Measurements from ENCODE around the gene CAP1. TPM values are rescaled to one million over a fixed set of nuclear protein-coding genes. Genes with fewer than 3 reads are reported as not detected.
A peak's percentile ranks its signal among the peaks of the same experiment; 100 is the strongest.

CAP1 gene, protein sequence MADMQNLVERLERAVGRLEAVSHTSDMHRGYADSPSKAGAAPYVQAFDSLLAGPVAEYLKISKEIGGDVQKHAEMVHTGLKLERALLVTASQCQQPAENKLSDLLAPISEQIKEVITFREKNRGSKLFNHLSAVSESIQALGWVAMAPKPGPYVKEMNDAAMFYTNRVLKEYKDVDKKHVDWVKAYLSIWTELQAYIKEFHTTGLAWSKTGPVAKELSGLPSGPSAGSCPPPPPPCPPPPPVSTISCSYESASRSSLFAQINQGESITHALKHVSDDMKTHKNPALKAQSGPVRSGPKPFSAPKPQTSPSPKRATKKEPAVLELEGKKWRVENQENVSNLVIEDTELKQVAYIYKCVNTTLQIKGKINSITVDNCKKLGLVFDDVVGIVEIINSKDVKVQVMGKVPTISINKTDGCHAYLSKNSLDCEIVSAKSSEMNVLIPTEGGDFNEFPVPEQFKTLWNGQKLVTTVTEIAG
- total RNA-seq (2014; rRNA removed; shearing (Covaris generic)) (496 and 560 TPM in 2 replicates), polyA plus RNA-seq (2016; fragmentation: Nextera tagmentation; extraction: Ambion mirVana) (576 and 593 TPM in 2 replicates)

DNA sequence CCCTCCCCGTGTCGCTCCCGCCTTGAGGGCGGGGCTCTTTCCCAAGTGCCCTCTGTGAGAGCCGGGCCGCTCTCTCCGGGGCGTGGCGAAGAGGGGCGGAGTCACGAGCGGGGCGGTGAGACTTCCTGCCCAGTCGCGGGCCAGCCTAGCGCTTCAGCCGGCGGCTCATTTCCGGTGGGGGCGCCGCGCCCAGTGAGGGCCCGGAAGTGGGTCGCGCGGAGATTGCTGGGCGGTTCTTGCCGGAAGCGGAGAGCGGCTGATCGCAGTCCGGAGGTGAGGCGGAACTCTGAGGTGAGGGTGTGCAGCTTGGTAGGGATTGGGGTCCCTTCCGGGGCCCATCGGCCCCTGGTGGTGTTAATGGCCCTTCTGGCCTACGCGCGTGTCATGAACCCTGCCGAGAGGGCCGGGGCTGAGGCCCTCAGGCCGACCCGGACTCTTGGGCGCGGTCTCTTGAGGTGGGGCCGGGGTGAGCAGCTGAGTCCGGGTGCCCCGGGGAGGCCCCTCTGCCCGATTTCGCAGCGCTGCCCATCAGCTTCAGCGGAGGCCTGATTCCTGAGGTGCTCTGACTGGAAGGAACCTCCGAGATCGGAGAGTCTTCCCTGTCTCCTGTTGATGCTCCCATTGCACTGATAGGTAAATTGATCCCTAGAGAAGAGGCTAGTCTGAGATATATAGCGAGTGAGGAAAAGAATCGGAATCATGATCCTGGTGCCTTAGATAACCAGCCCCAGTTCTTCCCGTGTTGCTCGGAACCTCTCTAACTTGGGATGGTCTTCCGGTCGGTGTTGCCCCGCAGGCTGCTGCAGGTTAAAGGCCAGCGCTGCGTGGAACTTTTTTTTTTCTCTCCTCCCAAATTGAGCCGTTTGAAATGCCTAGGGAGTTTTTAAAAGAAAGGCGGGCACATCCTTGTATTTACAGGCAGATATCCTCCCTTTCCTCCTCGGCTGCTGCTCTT lies at the start of gene CAP1:
TSS of gene CAP1 (plus strand) at position 219 of the 955 bp plus-strand sequence. CDS start 18,618 bp downstream, outside the sequence.
- DNase-seq = peak; percentile 99
- Histone ChIP-seq H3K4me1 (ENCODE audit: insufficient read depth) (peaks cover 61% of the 10 kb centered on the region), H3K9me3 (ENCODE audit: low read depth) (no peaks in the 10 kb centered on the region), H3K79me2 (ENCODE audit: insufficient read depth) (peaks cover 53% of the 10 kb centered on the region), H3K27me3 (replicated peaks; ENCODE audit: insufficient read depth) (no peaks in the 10 kb centered on the region), H3K27ac (peak within 1 kb of the TSS; percentile 95), H3K4me3 (peak within 1 kb of the TSS; percentile 99), H3K4me2 (ENCODE audit: unreplicated experiment) (peak within 1 kb of the TSS; percentile 100), H3K9me2 (ENCODE audit: insufficient read depth) (no peaks in the 10 kb centered on the region), H3F3A (ENCODE audit: insufficient read depth) (peaks cover 51% of the 10 kb centered on the region), H3K9ac (peak within 1 kb of the TSS; percentile 94), H3K36me3 (ENCODE audit: low read depth) (no peaks in the 10 kb centered on the region), H2AFZ (peak within 1 kb of the TSS; percentile 86), H4K20me1 (ENCODE audit: insufficient read depth) (peaks cover 14% of the 10 kb centered on the region; the same call in 1 of the 2 replicates)
- WGBS, 2 experiments (ENCODE audit: low coverage in 1 of 2, low lambda C conversion rate in 2 of 2, missing lambda C conversion rate in 2 of 2) = 0 to 1% methylated on average over 57 to 65 of the region's 65 CpGs
- TF ChIP-seq EZH2phosphoT487 (IDR thresholded peaks at IDR 0.05; ENCODE audit: insufficient read depth, low read depth) = no peak
- no peak for TF ChIP-seq EZH2 (IDR thresholded peaks at IDR 0.05; ENCODE audit: insufficient read depth, poor library complexity, severe bottlenecking)
- in situ Hi-C loops (cut with MboI) = no loop called here

DNA sequence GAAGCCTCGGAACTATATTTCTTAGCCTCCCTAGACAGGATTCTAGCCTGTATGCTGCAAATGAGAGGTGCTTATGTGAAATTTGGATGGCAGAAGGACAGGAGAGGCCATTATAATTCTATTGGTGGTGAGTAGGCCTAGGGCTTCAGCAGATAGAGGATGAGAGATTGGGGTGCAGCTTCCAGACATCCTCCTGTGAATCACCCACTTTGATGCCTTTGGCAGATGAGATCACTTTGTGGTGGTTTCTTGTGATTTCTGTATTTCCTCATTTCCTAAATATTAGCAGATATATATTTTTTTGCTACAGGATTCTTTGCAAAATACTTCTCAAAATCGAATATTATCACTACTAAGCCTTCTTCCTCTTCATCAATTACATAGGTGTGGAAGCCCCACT lies 48.3 kb upstream of the CAP1 start:
- Histone ChIP-seq H4K20me1 (ENCODE audit: insufficient read depth) (no peaks in the 10 kb centered on the region), H3K27me3 (replicated peaks; ENCODE audit: insufficient read depth) (no peaks in the 10 kb centered on the region), H3K4me1 (ENCODE audit: insufficient read depth) (peaks cover 8% of the 10 kb centered on the region; the same call in 1 of the 2 replicates), H3K9me3 (ENCODE audit: low read depth) (no peaks in the 10 kb centered on the region), H3K36me3 (ENCODE audit: low read depth) (no peaks in the 10 kb centered on the region), H3K4me2 (ENCODE audit: unreplicated experiment) (no peak overlapping the region), H3K4me3 (no peak overlapping the region), H3K27ac (no peak overlapping the region), H3K9ac (no peak overlapping the region), H2AFZ (peak overlapping the region; percentile 41; the same call in 1 of the 2 replicates), H3K79me2 (ENCODE audit: insufficient read depth) (no peaks in the 10 kb centered on the region), H3F3A (ENCODE audit: insufficient read depth) (0 out of 2 replicates have a peak, but pooled peaks cover 7% of the 10 kb centered on the region), H3K9me2 (ENCODE audit: insufficient read depth) (no peaks in the 10 kb centered on the region)
- in situ Hi-C loops (cut with MboI) = no loop called here
- DNase-seq = peak; percentile 74
- WGBS, 2 experiments (ENCODE audit: low coverage in 1 of 2, low lambda C conversion rate in 2 of 2, missing lambda C conversion rate in 2 of 2) = 89 to 97% methylated on average over 2 of the region's 2 CpGs
- TF ChIP-seq EZH2 (IDR thresholded peaks at IDR 0.05; ENCODE audit: insufficient read depth, poor library complexity, severe bottlenecking) (no peak), EZH2phosphoT487 (IDR thresholded peaks at IDR 0.05; ENCODE audit: insufficient read depth, low read depth) (no peak)

DNA sequence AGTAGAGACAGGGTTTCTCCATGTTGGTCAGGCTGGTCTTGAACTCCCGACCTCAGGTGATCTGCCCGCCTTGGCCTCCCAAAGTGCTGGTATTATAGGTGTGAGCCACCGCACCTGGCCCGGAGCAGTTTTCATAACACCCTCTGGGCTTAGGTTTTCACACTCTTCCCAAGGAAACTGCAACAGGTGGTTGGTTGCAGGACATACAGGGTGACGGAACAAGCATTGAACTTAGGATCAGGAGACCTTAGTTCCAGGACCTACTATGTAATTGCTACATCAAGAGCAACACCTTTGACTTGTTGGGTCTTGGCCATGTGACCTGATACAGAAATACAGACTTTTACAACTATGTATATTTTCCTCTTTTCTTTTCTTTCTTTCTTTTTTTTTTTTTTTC lies 47.6 kb upstream of the CAP1 start:
- in situ Hi-C loops (cut with MboI) = no loop called here
- no peaks in the 10 kb centered on the region for H4K20me1 ChIP-seq (ENCODE audit: insufficient read depth)
- H3K36me3 ChIP-seq (ENCODE audit: low read depth) = no peaks in the 10 kb centered on the region
- DNase-seq = no peak
- H3F3A ChIP-seq (ENCODE audit: insufficient read depth) = 0 out of 2 replicates have a peak, but pooled peaks cover 7% of the 10 kb centered on the region
- 97 to 98% methylated on average over 5 of the region's 5 CpGs for WGBS, 2 experiments (ENCODE audit: low coverage in 1 of 2, low lambda C conversion rate in 2 of 2, missing lambda C conversion rate in 2 of 2)
- no peaks in the 10 kb centered on the region for H3K79me2 ChIP-seq (ENCODE audit: insufficient read depth)
- no peaks in the 10 kb centered on the region for H3K9me3 ChIP-seq (ENCODE audit: low read depth)
- no peak overlapping the region for H3K9ac ChIP-seq
- no peak overlapping the region for H3K4me3 ChIP-seq
- no peak overlapping the region for H3K27ac ChIP-seq
- no peak overlapping the region for H3K4me2 ChIP-seq (ENCODE audit: unreplicated experiment)
- no peaks in the 10 kb centered on the region for H3K27me3 ChIP-seq (replicated peaks; ENCODE audit: insufficient read depth)
- H3K9me2 ChIP-seq (ENCODE audit: insufficient read depth) = no peaks in the 10 kb centered on the region
- peaks cover 8% of the 10 kb centered on the region; the same call in 1 of the 2 replicates for H3K4me1 ChIP-seq (ENCODE audit: insufficient read depth)
- TF ChIP-seq EZH2 (IDR thresholded peaks at IDR 0.05; ENCODE audit: insufficient read depth, poor library complexity, severe bottlenecking) = no peak
- no peak for TF ChIP-seq EZH2phosphoT487 (IDR thresholded peaks at IDR 0.05; ENCODE audit: insufficient read depth, low read depth)
- no peak overlapping the region for H2AFZ ChIP-seq

DNA sequence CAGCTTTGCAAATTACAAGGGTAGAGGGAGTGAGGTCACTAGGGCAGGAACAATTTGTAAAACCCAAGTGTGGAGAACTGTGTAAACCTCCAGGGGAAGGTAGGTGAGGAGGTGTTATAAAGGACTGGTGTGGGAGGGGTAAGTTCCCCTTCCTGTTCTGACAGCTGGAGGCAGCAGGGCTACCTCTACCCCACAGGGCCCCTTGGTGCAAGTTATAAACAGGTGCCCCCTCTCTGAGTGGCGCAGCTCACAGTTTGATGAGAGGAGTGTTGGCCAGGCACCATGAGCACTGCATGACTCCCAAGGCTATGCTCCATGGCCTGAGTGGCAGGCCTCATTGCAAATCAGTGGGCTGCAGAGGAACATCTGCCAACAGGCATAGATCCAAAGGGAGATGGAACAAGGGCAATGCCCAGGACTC lies 44.5 kb upstream of the CAP1 start:
- Histone ChIP-seq H3K36me3 (ENCODE audit: low read depth) (no peaks in the 10 kb centered on the region), H3K4me2 (ENCODE audit: unreplicated experiment) (no peak overlapping the region), H4K20me1 (ENCODE audit: insufficient read depth) (no peaks in the 10 kb centered on the region), H3K9me3 (ENCODE audit: low read depth) (no peaks in the 10 kb centered on the region), H3K9ac (no peak overlapping the region), H3K4me1 (ENCODE audit: insufficient read depth) (peaks cover 8% of the 10 kb centered on the region; the same call in 1 of the 2 replicates), H3K4me3 (no peak overlapping the region), H3K9me2 (ENCODE audit: insufficient read depth) (no peaks in the 10 kb centered on the region), H3K27me3 (replicated peaks; ENCODE audit: insufficient read depth) (no peaks in the 10 kb centered on the region), H3K79me2 (ENCODE audit: insufficient read depth) (no peaks in the 10 kb centered on the region), H3F3A (ENCODE audit: insufficient read depth) (0 out of 2 replicates have a peak, but pooled peaks cover 7% of the 10 kb centered on the region), H2AFZ (no peak overlapping the region), H3K27ac (no peak overlapping the region)
- DNase-seq = no peak
- TF ChIP-seq EZH2phosphoT487 (IDR thresholded peaks at IDR 0.05; ENCODE audit: insufficient read depth, low read depth) (no peak), EZH2 (IDR thresholded peaks at IDR 0.05; ENCODE audit: insufficient read depth, poor library complexity, severe bottlenecking) (no peak)
- in situ Hi-C loops (cut with MboI) = no loop called here
- 86 to 91% methylated on average over 1 of the region's 1 CpG for WGBS, 2 experiments (ENCODE audit: low coverage in 1 of 2, low lambda C conversion rate in 2 of 2, missing lambda C conversion rate in 2 of 2)
